Neural crest cell (in vitro differentiated cells): ENCODE measurements around the gene MYF6. TPM values are rescaled to one million over a fixed set of nuclear protein-coding genes. Genes with fewer than 3 reads are reported as not detected.
"Not testable (repeated sequence)": the region's sequence is repeated elsewhere in the genome, so short reads cannot be mapped to it uniquely, and the experiment has no call there.

Source experiments
- DNase-seq: peaks from one replicate; pipeline ENCODE4 v3.0.0; 2021; ENCODE audit warnings: low read depth, mixed read lengths, low spot score
- H3K27ac Mint-ChIP-seq: one replicate; pipeline ENCODE4 v1.8.0; 2021; ENCODE audit warnings: mild to moderate bottlenecking, mixed read lengths; ENCODE audit not compliant: unreplicated experiment
- H3K27me3 Mint-ChIP-seq: 2 replicates; pipeline ENCODE4 v1.8.0; 2021; ENCODE audit warnings: low read depth, mild to moderate bottlenecking, mixed read lengths
- H3K36me3 Mint-ChIP-seq: 2 replicates; pipeline ENCODE4 v1.8.0; 2021; ENCODE audit warnings: low read depth, mild to moderate bottlenecking, mixed read lengths
- H3K4me1 Mint-ChIP-seq: 2 replicates; pipeline ENCODE4 v1.8.0; 2021; ENCODE audit warnings: mixed read lengths
- H3K4me3 Mint-ChIP-seq: one replicate; pipeline ENCODE4 v1.8.0; 2021; ENCODE audit warnings: mild to moderate bottlenecking, mixed read lengths
- H3K9me3 Mint-ChIP-seq: 2 replicates; pipeline ENCODE4 v1.8.0; 2021; ENCODE audit warnings: mixed read lengths
- CTCF ChIP-seq: fragments of 200-600 bp; sonication (generic); conservative IDR thresholded peaks from 2 replicates; pipeline ENCODE4 v1.5.0; 2021; ENCODE audit warnings: antibody characterized with exemption, mild to moderate bottlenecking
- long read RNA-seq: library from polyadenylated mRNA; unstranded; transcript quantifications from one replicate; pipeline ENCODE4 v2.0.0, GENCODE V29; 2020
- total RNA-seq: library from RNA; stranded (reverse); gene quantifications from 2 replicates; pipeline ENCODE4 v1.2.1, GENCODE V29; 2021

The MYF6 gene
- not detected in 2 replicates for total RNA-seq
- long read RNA-seq, partial matches to known transcripts, result 0 of 1 reads
- long read RNA-seq, other reads (novel, unspliced or antisense), result 1 of 1 reads

- no peak for TF ChIP-seq CTCF
- Mint-ChIP-seq H3K36me3 (peaks cover 3% of the 10 kb centered on the region), H3K4me3 (peak within 1 kb of the TSS; percentile 88), H3K4me1 (peaks cover 14% of the 10 kb centered on the region), H3K27ac (no peak within 1 kb of the TSS), H3K9me3 (no peaks in the 10 kb centered on the region), H3K27me3 (peaks cover 63% of the 10 kb centered on the region)
- DNase-seq, result no peak
Observed at GRCh38 chr12:80707126-80707829, at the start of gene MYF6. Gene MYF6, plus strand, starts transcription at chr12:80707634. Its CDS starts 86 bp downstream, at chr12:80707720.

GRCh38 chr12:80659512-80660063 is 47.8 kb upstream of the MYF6 start:
- no peak for DNase-seq
- Mint-ChIP-seq H3K4me1 (no peaks in the 10 kb centered on the region), H3K27me3 (no peaks in the 10 kb centered on the region), H3K9me3 (no peaks in the 10 kb centered on the region), H3K27ac (no peak overlapping the region), H3K4me3 (no peak overlapping the region), H3K36me3 (no peaks in the 10 kb centered on the region)
- no peak for TF ChIP-seq CTCF

- H3K9me3 Mint-ChIP-seq, result no peaks in the 10 kb centered on the region
- no peak for TF ChIP-seq CTCF
- no peak for DNase-seq
- H3K4me1 Mint-ChIP-seq, result no peaks in the 10 kb centered on the region
- no peaks in the 10 kb centered on the region for H3K36me3 Mint-ChIP-seq
- peaks cover 5% of the 10 kb centered on the region for H3K27me3 Mint-ChIP-seq
- H3K4me3 Mint-ChIP-seq, result no peak overlapping the region
- H3K27ac Mint-ChIP-seq, result no peak overlapping the region
Observed at GRCh38 chr12:80662586-80662985, 44.8 kb upstream of the MYF6 start.

GRCh38 chr12:80670214-80670613 is 37.2 kb upstream of the MYF6 start:
- Mint-ChIP-seq H3K4me1 (no peaks in the 10 kb centered on the region), H3K9me3 (no peaks in the 10 kb centered on the region), H3K36me3 (no peaks in the 10 kb centered on the region), H3K27me3 (peaks cover 8% of the 10 kb centered on the region), H3K4me3 (no peak overlapping the region), H3K27ac (no peak overlapping the region)
- TF ChIP-seq CTCF, result no peak
- no peak for DNase-seq

GRCh38 chr12:80676042-80676636 is 31.3 kb upstream of the MYF6 start:
- H3K9me3 Mint-ChIP-seq, H3K27ac Mint-ChIP-seq, H3K4me1 Mint-ChIP-seq, DNase-seq, H3K36me3 Mint-ChIP-seq, H3K27me3 Mint-ChIP-seq, H3K4me3 Mint-ChIP-seq: not testable (repeated sequence)

GRCh38 chr12:80676856-80677255 is 30.6 kb upstream of the MYF6 start:
- DNase-seq, result no peak
- Mint-ChIP-seq H3K27ac (no peak overlapping the region), H3K4me1 (no peaks in the 10 kb centered on the region), H3K9me3 (no peaks in the 10 kb centered on the region), H3K27me3 (peaks cover under 1% of the 10 kb centered on the region), H3K4me3 (no peak overlapping the region), H3K36me3 (no peaks in the 10 kb centered on the region)
- TF ChIP-seq CTCF, result no peak
